Cardiac septum (tissue), 1 donor: ENCODE data around the gene MRM3. TPM values are rescaled to one million over a fixed set of nuclear protein-coding genes. Genes with fewer than 3 reads are reported as not detected.
"Not testable (repeated sequence)": the region's sequence is repeated elsewhere in the genome, so short reads cannot be mapped to it uniquely, and the experiment has no call there.

Experiments used
- DNase-seq: peaks from one replicate; pipeline ENCODE4 v3.0.0-alpha.2; 2020; ENCODE audit warnings: low spot score
- intact Hi-C: fragments of 100-400 bp; cut with DNase I; formaldehyde crosslinking; loops from one replicate; pipeline ENCODE4 v1.14.0; 2022
- long read RNA-seq: library from polyadenylated mRNA; unstranded; transcript quantifications from one replicate; pipeline ENCODE4 v2.0.0, GENCODE V29; 2021
- total RNA-seq: library from RNA; stranded (reverse); fragmentation: NEBNext Ultra II Directional; extraction: Animal tissue kit (Norgen Biotek cat#: 25700); gene quantifications from one replicate; pipeline ENCODE4 v1.2.1, GENCODE V29; 2021
- donor health status: DM: no; HTN: no; CAD: no.

Gene MRM3
- total RNA-seq, result 15.9 TPM
- long read RNA-seq, transcript MRM3-201 (4 exons, 1,809 nt), result major isoform, 31 of 41 reads
- long read RNA-seq, partial matches to known transcripts, result 3 of 41 reads
- long read RNA-seq, other reads (novel, unspliced or antisense), result 5 of 41 reads

- peak; percentile 96 for DNase-seq
- intact Hi-C loops, result no loop called here
Observed at GRCh38 chr17:781805-782731, at the start of gene MRM3, which contains the start of gene GLOD4. Gene MRM3 (plus strand): TSS chr17:782353. CDS start chr17:782379, 26 bp downstream. Gene GLOD4 (minus strand): TSS chr17:782280. CDS start chr17:782255, 25 bp downstream.

GRCh38 chr17:732902-733720 is 49.0 kb upstream of the MRM3 start:
- intact Hi-C loops, result no loop called here
- no peak for DNase-seq

- DNase-seq, result no peak
- intact Hi-C loops, result no loop called here
Observed at GRCh38 chr17:733743-734142, 48.4 kb upstream of the MRM3 start.

- intact Hi-C loops, result no loop called here
- DNase-seq, result no peak
Observed at GRCh38 chr17:737561-738113, 44.5 kb upstream of the MRM3 start.

GRCh38 chr17:740240-741017 is 41.7 kb upstream of the MRM3 start:
- intact Hi-C loops, result no loop called here
- DNase-seq, result no peak

GRCh38 chr17:742147-742793 is 39.9 kb upstream of the MRM3 start:
- no peak for DNase-seq
- intact Hi-C loops, result no loop called here

- intact Hi-C loops, result no loop called here
- DNase-seq, result no peak
Observed at GRCh38 chr17:743139-743538, 39.0 kb upstream of the MRM3 start.

- intact Hi-C loops, result no loop called here
- DNase-seq, result no peak
Observed at GRCh38 chr17:744937-745336, 37.2 kb upstream of the MRM3 start.

- intact Hi-C loops, result no loop called here
- DNase-seq, result no peak
Observed at GRCh38 chr17:745406-745805, 36.7 kb upstream of the MRM3 start.

- intact Hi-C loops, result no loop called here
- DNase-seq, result no peak
Observed at GRCh38 chr17:746181-746580, 36.0 kb upstream of the MRM3 start.

- intact Hi-C loops, result no loop called here
- DNase-seq, result no peak
Observed at GRCh38 chr17:746783-747629, 35.1 kb upstream of the MRM3 start.

GRCh38 chr17:748604-749003 is 33.5 kb upstream of the MRM3 start:
- intact Hi-C loops, DNase-seq: not testable (repeated sequence)

GRCh38 chr17:749359-749758 is 32.8 kb upstream of the MRM3 start:
- DNase-seq, intact Hi-C loops: not testable (repeated sequence)

- intact Hi-C loops, result no loop called here
- DNase-seq, result no peak
Observed at GRCh38 chr17:750431-751037, 31.6 kb upstream of the MRM3 start.

- no peak for DNase-seq
- intact Hi-C loops, result no loop called here
Observed at GRCh38 chr17:751269-752001, 30.7 kb upstream of the MRM3 start.

- DNase-seq, result peak; percentile 98
- intact Hi-C loops, result no loop called here
Observed at GRCh38 chr17:752002-752619, 30.0 kb upstream of the MRM3 start, which contains the start of gene GEMIN4. Gene GEMIN4 (minus strand): TSS chr17:752264. CDS start chr17:752142, 122 bp downstream.
